ENCODE data around the gene CC2D2B. TPM values are rescaled to one million over a fixed set of nuclear protein-coding genes. Genes with fewer than 3 reads are reported as not detected.
A peak's percentile ranks its signal among the peaks of the same experiment; 100 is the strongest.

CC2D2B gene
- total and polyA plus RNA-seq, 2 of the 8 experiments (the other 6 are each of a cell fraction or from before 2014, with no cell fraction given) = 0.09 to 0.71 TPM

DNA sequence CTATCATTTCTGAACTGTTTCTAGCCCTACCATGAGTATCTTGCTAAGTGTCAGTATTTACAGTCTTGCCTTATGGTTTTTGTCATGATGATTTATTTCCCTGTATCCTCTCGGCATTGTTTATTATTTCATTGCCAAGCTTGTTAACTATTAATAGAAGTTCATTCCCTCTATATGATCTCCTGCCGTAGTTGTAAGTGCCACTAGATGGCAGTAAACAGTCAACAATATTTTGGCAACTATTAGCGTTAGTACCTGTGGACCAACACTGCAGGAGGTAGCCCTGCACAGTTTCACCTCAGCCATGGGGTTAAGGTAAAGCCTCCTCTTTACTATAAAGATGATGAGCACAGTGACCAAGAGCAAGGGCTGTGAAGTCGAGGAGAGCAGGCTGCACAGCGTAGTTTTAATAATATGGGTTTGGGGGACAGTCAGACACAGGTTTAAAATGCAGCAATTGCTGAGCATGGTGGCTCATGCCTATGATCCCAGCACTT, 109.5 kb downstream of the CC2D2B start:
- Histone ChIP-seq H2BK120ac (replicated peaks; ENCODE audit: low read depth, low read length) (no peak overlapping the region), H3K23ac (ENCODE audit: insufficient read length) (no peak overlapping the region), H3K9ac (replicated peaks in 1 of 4; ENCODE audit: extremely low read depth in 1 of 4, low read depth in 3 of 4, low read length in 3 of 4) (no peak overlapping the region), H3K4me3 (ENCODE audit: extremely low read depth in 1 of 4, insufficient read depth in 2 of 4, low read depth in 3 of 4, low read length in 4 of 4) (no peak overlapping the region), H2AK5ac (ENCODE audit: low read depth, low read length) (no peak overlapping the region), H4K5ac (ENCODE audit: insufficient read length, low read depth, low read length) (no peak overlapping the region), H3K79me1 (ENCODE audit: low read depth, low read length) (no peaks in the 10 kb centered on the region), H3K27me3 (replicated peaks in 1 of 4; ENCODE audit: control insufficient read depth in 3 of 4, extremely low read depth in 1 of 4, insufficient read depth in 3 of 4, low read length in 3 of 4) (no peaks in the 10 kb centered on the region), H2BK12ac (ENCODE audit: low read depth, low read length) (no peak overlapping the region), H2BK15ac (ENCODE audit: low read length) (no peak overlapping the region), H3K18ac (ENCODE audit: extremely low read depth, low read length) (no peak overlapping the region), H3K36me3 (ENCODE audit: control insufficient read depth in 2 of 4, insufficient read depth in 4 of 4, low read length in 3 of 4) (no peaks in the 10 kb centered on the region), H4K91ac (replicated peaks; ENCODE audit: insufficient read length, low read length) (no peak overlapping the region), H2BK20ac (ENCODE audit: low read length) (no peak overlapping the region), H3K56ac (replicated peaks; ENCODE audit: insufficient read length, low read depth, low read length) (no peak overlapping the region), H2BK5ac (ENCODE audit: low read depth, low read length) (no peak overlapping the region), H3K4me1 (replicated peaks in 1 of 4; ENCODE audit: control insufficient read depth in 3 of 4, insufficient read depth in 4 of 4, low read length in 3 of 4) (no peaks in the 10 kb centered on the region), H2AFZ (ENCODE audit: low read length) (no peak overlapping the region), H3K4ac (replicated peaks; ENCODE audit: insufficient read length, low read depth, low read length) (no peak overlapping the region), H3K4me2 (ENCODE audit: insufficient read depth in 1 of 2, low read depth in 2 of 2, low read length in 2 of 2) (no peak overlapping the region), H3K14ac (ENCODE audit: insufficient read length) (no peak overlapping the region), H4K8ac (ENCODE audit: extremely low read depth, insufficient read depth, low read length) (no peak overlapping the region), H3K79me2 (ENCODE audit: control insufficient read depth in 1 of 2, insufficient read depth in 2 of 2, low read length in 2 of 2) (no peaks in the 10 kb centered on the region), H3K23me2 (ENCODE audit: low read depth, low read length) (no peaks in the 10 kb centered on the region), H4K20me1 (replicated peaks in 1 of 2; ENCODE audit: control insufficient read depth in 1 of 2, insufficient read depth in 2 of 2, low read length in 2 of 2) (no peaks in the 10 kb centered on the region), H3K27ac (ENCODE audit: low read depth, low read length) (no peak overlapping the region), H3K9me3 (ENCODE audit: insufficient read depth in 2 of 2, low read depth in 1 of 2, low read length in 1 of 2) (no peaks in the 10 kb centered on the region)
- CTCF ChIA-PET (ENCODE audit: partially characterized antibody) = interaction anchor here (0.6 to 4.3 kb wide), 51 partner anchors 10 to 369 kb away, joined by 3 to 22 read pairs (median 4); no protein-coding TSS in a partner anchor
- TF ChIP-seq, protein P1, sequence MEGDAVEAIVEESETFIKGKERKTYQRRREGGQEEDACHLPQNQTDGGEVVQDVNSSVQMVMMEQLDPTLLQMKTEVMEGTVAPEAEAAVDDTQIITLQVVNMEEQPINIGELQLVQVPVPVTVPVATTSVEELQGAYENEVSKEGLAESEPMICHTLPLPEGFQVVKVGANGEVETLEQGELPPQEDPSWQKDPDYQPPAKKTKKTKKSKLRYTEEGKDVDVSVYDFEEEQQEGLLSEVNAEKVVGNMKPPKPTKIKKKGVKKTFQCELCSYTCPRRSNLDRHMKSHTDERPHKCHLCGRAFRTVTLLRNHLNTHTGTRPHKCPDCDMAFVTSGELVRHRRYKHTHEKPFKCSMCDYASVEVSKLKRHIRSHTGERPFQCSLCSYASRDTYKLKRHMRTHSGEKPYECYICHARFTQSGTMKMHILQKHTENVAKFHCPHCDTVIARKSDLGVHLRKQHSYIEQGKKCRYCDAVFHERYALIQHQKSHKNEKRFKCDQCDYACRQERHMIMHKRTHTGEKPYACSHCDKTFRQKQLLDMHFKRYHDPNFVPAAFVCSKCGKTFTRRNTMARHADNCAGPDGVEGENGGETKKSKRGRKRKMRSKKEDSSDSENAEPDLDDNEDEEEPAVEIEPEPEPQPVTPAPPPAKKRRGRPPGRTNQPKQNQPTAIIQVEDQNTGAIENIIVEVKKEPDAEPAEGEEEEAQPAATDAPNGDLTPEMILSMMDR (IDR thresholded peaks at IDR 0.05; ENCODE audit: control extremely low read depth in 1 of 3, insufficient read depth in 1 of 3, low read depth in 1 of 3, low read length in 3 of 3) = peak in 2 of 3 experiments; percentile 62 to 70; a peak in 3 of 4 replicates
- TF ChIP-seq POU5F1 (IDR thresholded peaks at IDR 0.05; ENCODE audit: low read depth, low read length) (no peak), RAD21 (IDR thresholded peaks at IDR 0.05 in 1 of 2, conservative IDR thresholded peaks at IDR 0.05 in 1 of 2; ENCODE audit: low read depth in 2 of 2, low read length in 2 of 2) (peak; percentile 83 to 86)
- DNase-seq (ENCODE audit: low read depth in 1 of 2, low spot score in 2 of 2) = peak in 1 of 2 experiments; percentile 54
- 27% methylated on average over 5 of the region's 5 CpGs; no CpG with 5 or more reads in 1 of the 2 experiments for WGBS, 2 experiments (ENCODE audit: extremely low coverage in 1 of 2, insufficient coverage in 1 of 2, insufficient read length in 1 of 2, insufficient replicate concordance in 2 of 2, low coverage in 1 of 2, low lambda C conversion rate in 2 of 2, missing lambda C conversion rate in 1 of 2)
- peak; percentile 96 for FAIRE-seq
- POLR2A ChIA-PET (ENCODE audit: partially characterized antibody) = interaction anchor here (1.6 kb wide), 1 partner anchor 113 kb away, joined by 8 read pairs; the partner anchor contains the start of gene ZNF518A

Data from H1 (cell line).